DOHH2 (cell line): ENCODE results near the gene CHST10.

Experiments used
- H3F3A ChIP-seq: fragments of 200-600 bp; sonication (generic), shearing (Covaris generic); 2 replicates; pipeline ENCODE4 v1.6.0; 2016; ENCODE audit warnings: antibody characterized with exemption, mild to moderate bottlenecking; ENCODE audit not compliant: control insufficient read depth, insufficient read depth
- H3K27ac ChIP-seq: fragments of 200-600 bp; sonication (generic); 2 replicates; pipeline ENCODE4 v1.5.1; 2014; ENCODE audit warnings: low read depth, mild to moderate bottlenecking, low read length, moderate library complexity
- H3K27me3 ChIP-seq: fragments of 200-600 bp; sonication (generic); 2 replicates; pipeline ENCODE4 v1.6.1; 2014; ENCODE audit warnings: mild to moderate bottlenecking, low read length, mixed read lengths; ENCODE audit not compliant: control insufficient read depth
- H3K36me3 ChIP-seq: fragments of 200-600 bp; sonication (generic); 2 replicates; pipeline ENCODE4 v1.6.1; 2014; ENCODE audit warnings: mild to moderate bottlenecking, low read length, moderate library complexity, mixed read lengths; ENCODE audit not compliant: control insufficient read depth
- H3K4me1 ChIP-seq: fragments of 200-600 bp; sonication (generic); 2 replicates; pipeline ENCODE4 v1.6.1; 2014; ENCODE audit warnings: mild to moderate bottlenecking, low read length, mixed read lengths; ENCODE audit not compliant: control insufficient read depth
- H3K4me2 ChIP-seq: fragments of 200-600 bp; sonication (generic); 2 replicates; pipeline ENCODE4 v1.6.0; 2014; ENCODE audit warnings: mild to moderate bottlenecking, low read length, moderate library complexity
- H3K4me3 ChIP-seq: fragments of 200-600 bp; sonication (generic); 2 replicates; pipeline ENCODE4 v1.5.1; 2014; ENCODE audit warnings: mild to moderate bottlenecking, low read length, mixed read lengths
- H3K79me2 ChIP-seq: fragments of 200-600 bp; sonication (generic); 2 replicates; pipeline ENCODE4 v1.6.1; 2014; ENCODE audit warnings: mild to moderate bottlenecking, low read length, mixed read lengths; ENCODE audit not compliant: control insufficient read depth
- H3K9me2 ChIP-seq: fragments of 200-600 bp; sonication (generic); replicated peaks from 2 replicates; pipeline ENCODE4 v1.6.1; 2014; ENCODE audit warnings: mild to moderate bottlenecking, low read length, mixed read lengths; ENCODE audit not compliant: control insufficient read depth
- H3K9me3 ChIP-seq: fragments of 200-600 bp; sonication (generic); 2 replicates; pipeline ENCODE4 v1.6.1; 2014; ENCODE audit warnings: antibody characterized with exemption, low read length, mixed read lengths; ENCODE audit not compliant: control insufficient read depth, insufficient read depth
- H4K20me1 ChIP-seq: fragments of 200-600 bp; sonication (generic); 2 replicates; pipeline ENCODE4 v1.6.0; 2014; ENCODE audit warnings: low read depth, mild to moderate bottlenecking, antibody characterized with exemption, low read length, moderate library complexity; ENCODE audit not compliant: control insufficient read depth, insufficient read depth
- CTCF ChIP-seq: fragments of 200-600 bp; sonication (generic); IDR thresholded peaks from one replicate; pipeline ENCODE4 v1.5.1; 2014; ENCODE audit warnings: antibody characterized with exemption, mild to moderate bottlenecking, low read depth, low read length; ENCODE audit not compliant: poor library complexity, severe bottlenecking
- EZH2phosphoT487 ChIP-seq: fragments of 200-600 bp; sonication (generic); IDR thresholded peaks from 2 replicates; pipeline ENCODE4 v1.6.1; 2017; ENCODE audit warnings: borderline replicate concordance, mild to moderate bottlenecking, antibody characterized with exemption, low read length, moderate library complexity, mixed read lengths

CHST10 gene

GRCh38 chr2:100399714-100400113, 17.8 kb downstream of the CHST10 start:
- TF ChIP-seq EZH2phosphoT487 (no peak), CTCF (no peak)
- Histone ChIP-seq H3K36me3 (peaks cover 18% of the 10 kb centered on the region; the same call in 1 of the 2 replicates), H3K27me3 (no peaks in the 10 kb centered on the region)

GRCh38 chr2:100397976-100398375, 19.5 kb downstream of the CHST10 start:
- TF ChIP-seq EZH2phosphoT487 (no peak), CTCF (no peak)
- Histone ChIP-seq H3K27ac (no peak overlapping the region), H3K4me2 (no peak overlapping the region), H3K27me3 (no peaks in the 10 kb centered on the region), H3K9me3 (no peaks in the 10 kb centered on the region), H3K79me2 (no peaks in the 10 kb centered on the region), H3K4me1 (peaks cover 27% of the 10 kb centered on the region), H3K9me2 (no peaks in the 10 kb centered on the region), H3K36me3 (peaks cover 23% of the 10 kb centered on the region), H4K20me1 (no peaks in the 10 kb centered on the region), H3F3A (no peaks in the 10 kb centered on the region), H3K4me3 (no peak overlapping the region)

More at GRCh38 chr2:100399714-100400113, 17.8 kb downstream of the CHST10 start:
- Histone ChIP-seq H3K4me2 (no peak overlapping the region), H3K79me2 (no peaks in the 10 kb centered on the region), H3K4me3 (no peak overlapping the region), H3K9me2 (no peaks in the 10 kb centered on the region), H3F3A (no peaks in the 10 kb centered on the region), H3K9me3 (no peaks in the 10 kb centered on the region), H3K27ac (no peak overlapping the region), H4K20me1 (no peaks in the 10 kb centered on the region), H3K4me1 (peaks cover 15% of the 10 kb centered on the region)

GRCh38 chr2:100397118-100397860, 20.2 kb downstream of the CHST10 start:
- Histone ChIP-seq H3K79me2 (no peaks in the 10 kb centered on the region), H3K4me3 (no peak overlapping the region), H3K27me3 (no peaks in the 10 kb centered on the region), H3K27ac (no peak overlapping the region), H3K9me3 (no peaks in the 10 kb centered on the region), H3K4me2 (no peak overlapping the region), H3K9me2 (no peaks in the 10 kb centered on the region), H3F3A (no peaks in the 10 kb centered on the region), H3K36me3 (peaks cover 25% of the 10 kb centered on the region), H3K4me1 (peaks cover 27% of the 10 kb centered on the region), H4K20me1 (no peaks in the 10 kb centered on the region)
- TF ChIP-seq EZH2phosphoT487, result no peak
- no peak for TF ChIP-seq CTCF
